Kidney (tissue), 14 donors: ENCODE measurements around the gene ZNF367. TPM values are rescaled to one million over a fixed set of nuclear protein-coding genes. Genes with fewer than 3 reads are reported as not detected.

Experiments
- DNase-seq, 5 donors: peaks; one replicate each; pipeline ENCODE4 v3.0.0-alpha.2; 2013 to 2020
- FAIRE-seq: peaks from 2 replicates; lab custom pipeline; 2012; peaks lifted over from hg19 to GRCh38; lab: Jason Lieb, UNC
- H3K27ac ChIP-seq, 2 donors: one replicate each; pipeline ENCODE4 v1.7.0; 2013; ENCODE audit warnings: low read depth in 2 of 2, low read length in 2 of 2, inconsistent platforms in 1 of 2
- H3K27me3 ChIP-seq: one replicate; pipeline ENCODE4 v1.7.1; 2013; ENCODE audit warnings: low read length, inconsistent platforms; ENCODE audit not compliant: control insufficient read depth, insufficient read depth
- H3K36me3 ChIP-seq, 3 donors: one replicate each; pipeline versions ENCODE4 v1.7.0 to v1.7.1; 2013; ENCODE audit warnings: low read length in 3 of 3, control low read depth in 1 of 3, inconsistent platforms in 1 of 3; ENCODE audit not compliant: insufficient read depth in 3 of 3, control insufficient read depth in 2 of 3
- H3K4me1 ChIP-seq, 3 donors: one replicate each; pipeline versions ENCODE4 v1.7.0 to v1.7.1; 2013; ENCODE audit warnings: low read length in 3 of 3, inconsistent platforms in 1 of 3, low read depth in 1 of 3; ENCODE audit not compliant: control insufficient read depth in 2 of 3, insufficient read depth in 2 of 3
- H3K4me3 ChIP-seq, 3 donors: one replicate each; pipeline versions ENCODE4 v1.7.0 to v1.8.1; 2013; ENCODE audit warnings: low read length in 3 of 3, control low read depth in 1 of 3, inconsistent platforms in 1 of 3
- H3K9ac ChIP-seq, 3 donors: one replicate each; pipeline versions ENCODE4 v1.7.0 to v1.7.1; 2013; ENCODE audit warnings: low read length in 3 of 3, control low read depth in 1 of 3, inconsistent platforms in 1 of 3
- H3K9me3 ChIP-seq, 3 donors: one replicate each; pipeline versions ENCODE4 v1.7.0 to v1.7.1; 2013; ENCODE audit warnings: low read length in 3 of 3, control low read depth in 1 of 3, inconsistent platforms in 1 of 3; ENCODE audit not compliant: control insufficient read depth in 2 of 3, insufficient read depth in 1 of 3
- CTCF ChIP-seq: IDR thresholded peaks from 3 replicates; pipeline ENCODE4 v1.5.1; 2012; ENCODE audit warnings: mild to moderate bottlenecking, moderate library complexity, borderline replicate concordance; ENCODE audit not compliant: insufficient read depth; ENCODE audit errors: extremely low read depth
- intact Hi-C: fragments of 100-400 bp; cut with DNase I; formaldehyde crosslinking; loops from one replicate; pipeline ENCODE4 v1.11.1; 2022
- polyA plus RNA-seq: library from polyadenylated mRNA; stranded (reverse); fragments of 350-450 nt; fragmentation: Illumina TruSeq; extraction: RNeasy Lipid Tissue Mini Kit (QIAGEN cat#74804); gene quantifications from one replicate; pipeline ENCODE4 v1.2.3, GENCODE V29; 2014; ENCODE audit warnings: low read depth, low replicate concordance; ENCODE audit not compliant: insufficient read depth
- total RNA-seq: library from RNA; stranded (reverse); fragmentation: NEBNext Ultra II Directional; extraction: Animal tissue kit (Norgen Biotek cat#: 25700); gene quantifications from one replicate; pipeline ENCODE4 v1.2.1, GENCODE V29; 2021
- donor health status: control.
- donor health status: control.
- donor health status: control.
- donor health status: control.
- donor health status: control.
- donor health status: DM: yes; HTN: yes; CAD: no.
- donor health status: Normal renal cell carcinoma (clear cell type).

The ZNF367 gene
- total and polyA plus RNA-seq, 2 donors from 2014 or later, result 1.5 to 1.9 TPM

GRCh38 chr9:96382175-96382574 is 36.0 kb downstream of the ZNF367 start:
- Histone ChIP-seq H3K4me1 (peaks cover 0 to 10% (median 7%) of the 10 kb centered on the region in 3 donors), H3K9ac (no peak overlapping the region), H3K9me3 (no peaks in the 10 kb centered on the region), H3K4me3 (peak overlapping the region in 2 of 3 donors; percentile 29 to 71), H3K27me3 (no peaks in the 10 kb centered on the region), H3K36me3 (no peaks in the 10 kb centered on the region), H3K27ac (no peak overlapping the region)
- no peak for DNase-seq
- FAIRE-seq, result no peak
- TF ChIP-seq CTCF, result no peak
- intact Hi-C loops, result no loop called here

GRCh38 chr9:96381696-96382095 is 36.5 kb downstream of the ZNF367 start:
- H3K27ac ChIP-seq, result no peak overlapping the region
- H3K4me1 ChIP-seq, result peaks cover 0 to 12% (median 7%) of the 10 kb centered on the region in 3 donors
- no peaks in the 10 kb centered on the region for H3K36me3 ChIP-seq
- no peaks in the 10 kb centered on the region for H3K27me3 ChIP-seq
- H3K4me3 ChIP-seq, result peak overlapping the region in 1 of 3 donors; percentile 71
- FAIRE-seq, result no peak
- H3K9ac ChIP-seq, result no peak overlapping the region
- intact Hi-C loops, result no loop called here
- no peak for TF ChIP-seq CTCF
- DNase-seq, result no peak
- H3K9me3 ChIP-seq, result no peaks in the 10 kb centered on the region

GRCh38 chr9:96381125-96381524 is 37.0 kb downstream of the ZNF367 start:
- H3K27ac ChIP-seq, result no peak overlapping the region
- DNase-seq (no peak), FAIRE-seq (no peak)
- no peaks in the 10 kb centered on the region for H3K36me3 ChIP-seq
- no peak for TF ChIP-seq CTCF
- H3K9me3 ChIP-seq, result no peaks in the 10 kb centered on the region
- H3K4me3 ChIP-seq, result peak overlapping the region in 1 of 3 donors; percentile 71
- H3K27me3 ChIP-seq, result no peaks in the 10 kb centered on the region
- H3K4me1 ChIP-seq, result peaks cover 0 to 12% (median 7%) of the 10 kb centered on the region in 3 donors
- intact Hi-C loops, result no loop called here
- H3K9ac ChIP-seq, result no peak overlapping the region

GRCh38 chr9:96379461-96379860 is 38.7 kb downstream of the ZNF367 start:
- Histone ChIP-seq H3K9ac (no peak overlapping the region), H3K36me3 (no peaks in the 10 kb centered on the region), H3K27ac (no peak overlapping the region), H3K4me1 (peaks cover 0 to 12% (median 7%) of the 10 kb centered on the region in 3 donors), H3K27me3 (no peaks in the 10 kb centered on the region), H3K9me3 (no peaks in the 10 kb centered on the region), H3K4me3 (no peak overlapping the region)
- intact Hi-C loops, result no loop called here
- TF ChIP-seq CTCF, result no peak
- DNase-seq, result no peak
- no peak for FAIRE-seq
